Spleen (tissue), 11 donors: ENCODE data around the gene EXOC4. TPM values are rescaled to one million over a fixed set of nuclear protein-coding genes. Genes with fewer than 3 reads are reported as not detected.

Experiments used
- DNase-seq: peaks from one replicate; pipeline ENCODE4 v3.0.0-alpha.2; 2020
- H3K27ac ChIP-seq, 8 donors: fragments of 200-600 bp; sonication (generic) in 7 of 8; 1 replicate in 4 of 8; 2 replicates in 4 of 8; pipeline versions ENCODE4 v1.5.0 to v1.8.0; 2016 to 2021; ENCODE audit warnings: inconsistent platforms in 4 of 8, mild to moderate bottlenecking in 4 of 8, moderate library complexity in 1 of 8
- H3K27me3 ChIP-seq, 7 donors: fragments of 200-600 bp; sonication (generic) in 6 of 7; replicated peaks in 1 of 7; 1 replicate in 4 of 7; 2 replicates in 3 of 7; pipeline versions ENCODE4 v1.5.0 to v1.8.0; 2016 to 2021; ENCODE audit warnings: inconsistent platforms in 3 of 7, mild to moderate bottlenecking in 1 of 7
- H3K36me3 ChIP-seq, 6 donors: fragments of 200-600 bp; sonication (generic) in 5 of 6; 1 replicate in 4 of 6; 2 replicates in 2 of 6; pipeline versions ENCODE4 v1.5.0 to v1.8.0; 2016 to 2021; ENCODE audit warnings: inconsistent platforms in 2 of 6
- H3K4me1 ChIP-seq, 6 donors: fragments of 200-600 bp; sonication (generic) in 5 of 6; 1 replicate in 3 of 6; 2 replicates in 3 of 6; pipeline versions ENCODE4 v1.5.0 to v1.8.0; 2016 to 2021; ENCODE audit warnings: inconsistent platforms in 3 of 6
- H3K4me3 ChIP-seq, 8 donors: fragments of 200-600 bp; sonication (generic) in 7 of 8; 1 replicate in 4 of 8; 2 replicates in 4 of 8; pipeline versions ENCODE4 v1.5.0 to v1.8.0; 2016 to 2021; ENCODE audit warnings: inconsistent platforms in 4 of 8, mild to moderate bottlenecking in 4 of 8, moderate library complexity in 2 of 8
- H3K9me3 ChIP-seq, 8 donors: fragments of 200-600 bp; sonication (generic) in 7 of 8; 1 replicate in 4 of 8; 2 replicates in 4 of 8; pipeline versions ENCODE4 v1.5.0 to v1.8.0; 2016 to 2021; ENCODE audit warnings: inconsistent platforms in 4 of 8
- CTCF ChIP-seq, 11 experiments: fragments of 200-600 bp in 7 of 11; fragments of 450-650 bp in 4 of 11; sonication (generic) in 4 of 11; IDR thresholded peaks in 8 of 11; conservative IDR thresholded peaks in 3 of 11; 1 replicate in 7 of 11; 2 replicates in 4 of 11; pipeline versions ENCODE4 v1.4.0 to v1.8.0; 2016 to 2021; ENCODE audit warnings: antibody characterized with exemption in 11 of 11, inconsistent platforms in 4 of 11, mild to moderate bottlenecking in 1 of 11
- POLR2A ChIP-seq, 3 donors: fragments of 450-650 bp; IDR thresholded peaks; one replicate each; pipeline ENCODE4 v1.5.1; 2017; ENCODE audit warnings: antibody characterized with exemption in 3 of 3, mild to moderate bottlenecking in 1 of 3
- POLR2AphosphoS5 ChIP-seq, 3 donors: sonication (generic); formaldehyde crosslinking; IDR thresholded peaks; one replicate each; pipeline ENCODE4 v1.5.1; 2017; ENCODE audit warnings: antibody characterized with exemption in 3 of 3
- WGBS, 5 donors: extraction: QIAGEN DNeasy Blood & Tissue Kit in 3 of 5; methylation state at CpG; one replicate each; pipeline versions ENCODE4 v1.1.5 to v1.1.7; 2013 to 2018; 5-methylcytosine and 5-hydroxymethylcytosine counted together
- intact Hi-C: fragments of 100-400 bp; cut with DNase I; formaldehyde crosslinking; loops from one replicate; pipeline ENCODE4 v1.15.0; 2023; ENCODE audit warnings: low total_unique reads
- polyA plus RNA-seq, 3 donors: library from polyadenylated mRNA; stranded (reverse); fragments of 200-250 nt; gene quantifications; one replicate each; pipeline ENCODE4 v1.2.1, GENCODE V29; 2013
- total RNA-seq, 7 donors: library from RNA; depleted of rRNA in 3 of 7; stranded (reverse); fragments of >200 nt in 3 of 7; fragmentation: NEBNext Ultra II Directional in 4 of 7; extraction: Animal tissue kit (Norgen Biotek cat#: 25700) in 4 of 7; gene quantifications; one replicate each; pipeline versions ENCODE4 v1.1.0 to v1.2.1, GENCODE V29; 2016 to 2021
- donor health status: healthy with polysubstance abuse.
- donor health status: DM: no; HTN: no; CAD: no; lungs with moderate emphysema.
- donor health status: DM: no; HTN: no; CAD: no.
- donor health status: Bipolar disorder and iron deficiency.
- donor health status: healthy.
- donor health status: DM: no; HTN: no; CAD: no.
- donor health status: DM: yes; HTN: yes; CAD: no.

Gene EXOC4
- total and polyA plus RNA-seq, 10 donors = 14.1 to 138 (median 102) TPM

- intact Hi-C loops = no loop called here
- 94 to 98% (median 95%) methylated on average over 4 of the region's 4 CpGs for WGBS, 5 donors
- no peak for DNase-seq
These were observed 298.6 kb downstream of the EXOC4 start for GRCh38 chr7:133551466-133551865.

DNA sequence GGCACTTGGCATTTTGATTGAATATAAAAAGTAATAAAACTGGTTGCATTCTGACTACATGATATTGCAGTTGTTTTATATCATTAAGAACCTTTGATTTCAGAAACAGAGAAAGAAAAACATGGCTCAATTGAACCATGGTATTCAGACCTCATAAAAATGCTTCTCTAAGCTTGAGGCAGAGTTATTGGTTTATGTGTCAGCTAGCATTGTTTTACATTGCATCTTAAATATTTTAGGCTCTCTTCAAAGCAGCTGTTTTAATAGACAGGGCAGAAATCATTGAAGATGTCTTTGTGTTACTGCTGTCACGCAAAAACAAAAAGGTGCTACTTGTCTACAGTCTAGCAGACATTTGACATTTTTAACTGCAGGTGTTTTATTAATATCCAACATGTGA lies 299.2 kb downstream of the EXOC4 start:
- Histone ChIP-seq H3K9me3 (no peaks in the 10 kb centered on the region), H3K36me3 (no peaks in the 10 kb centered on the region), H3K27me3 (no peaks in the 10 kb centered on the region), H3K4me1 (no peaks in the 10 kb centered on the region), H3K27ac (no peak overlapping the region), H3K4me3 (no peak overlapping the region)
- TF ChIP-seq POLR2A (IDR thresholded peaks at IDR 0.05) (no peak), POLR2AphosphoS5 (IDR thresholded peaks at IDR 0.05) (no peak), CTCF (IDR thresholded peaks at IDR 0.05 in 8 of 11, conservative IDR thresholded peaks at IDR 0.05 in 3 of 11) (no peak)
- intact Hi-C loops = no loop called here
- 91 to 100% (median 96%) methylated on average over 1 of the region's 1 CpG for WGBS, 5 donors
- DNase-seq = no peak

More at GRCh38 chr7:133551466-133551865, 298.6 kb downstream of the EXOC4 start:
- H3K27me3 ChIP-seq = no peaks in the 10 kb centered on the region
- no peaks in the 10 kb centered on the region for H3K4me1 ChIP-seq
- H3K9me3 ChIP-seq = no peaks in the 10 kb centered on the region
- no peak overlapping the region for H3K4me3 ChIP-seq
- H3K36me3 ChIP-seq = no peaks in the 10 kb centered on the region
- H3K27ac ChIP-seq = no peak overlapping the region
- TF ChIP-seq POLR2A (IDR thresholded peaks at IDR 0.05) (no peak), CTCF (IDR thresholded peaks at IDR 0.05 in 8 of 11, conservative IDR thresholded peaks at IDR 0.05 in 3 of 11) (no peak), POLR2AphosphoS5 (IDR thresholded peaks at IDR 0.05) (no peak)

GRCh38 chr7:133554330-133554729 lies 301.5 kb downstream of the EXOC4 start:
- intact Hi-C loops = no loop called here
- H3K4me3 ChIP-seq = no peak overlapping the region
- WGBS, 5 donors = 93 to 99% (median 97%) methylated on average over 2 of the region's 2 CpGs
- no peaks in the 10 kb centered on the region for H3K36me3 ChIP-seq
- no peak for TF ChIP-seq CTCF (IDR thresholded peaks at IDR 0.05 in 8 of 11, conservative IDR thresholded peaks at IDR 0.05 in 3 of 11)
- TF ChIP-seq POLR2A (IDR thresholded peaks at IDR 0.05) = no peak
- TF ChIP-seq POLR2AphosphoS5 (IDR thresholded peaks at IDR 0.05) = no peak
- H3K27ac ChIP-seq = no peak overlapping the region
- H3K27me3 ChIP-seq = no peaks in the 10 kb centered on the region
- no peak for DNase-seq
- peaks cover 0 to 8% (median 0%) of the 10 kb centered on the region in 6 donors for H3K4me1 ChIP-seq
- H3K9me3 ChIP-seq = no peaks in the 10 kb centered on the region

DNA sequence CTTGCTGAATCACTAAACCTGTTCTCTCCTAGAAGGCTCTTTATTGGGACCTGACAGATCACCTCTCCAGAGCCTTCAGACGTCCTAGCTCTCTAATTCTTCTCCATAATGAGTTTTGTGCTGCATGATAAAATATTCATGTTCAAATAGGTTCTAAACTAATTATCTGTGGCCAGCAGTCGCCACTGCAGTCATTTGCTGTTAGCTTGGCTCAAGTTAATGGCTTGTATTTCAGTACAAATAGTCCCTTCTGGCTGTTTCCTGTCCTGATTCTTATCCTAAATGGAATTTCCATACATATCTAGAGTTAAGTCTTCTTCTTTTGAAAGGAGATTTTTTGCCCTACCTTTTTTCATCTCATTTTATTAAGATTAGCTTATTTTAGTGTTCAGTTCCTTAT lies 303.2 kb downstream of the EXOC4 start:
- 33 to 44% (median 42%) methylated on average over 2 of the region's 2 CpGs for WGBS, 5 donors
- intact Hi-C loops = no loop called here
- DNase-seq = no peak

More for the DNA sequence above, 303.2 kb downstream of the EXOC4 start:
- Histone ChIP-seq H3K4me1 (peaks cover 0 to 8% (median 0%) of the 10 kb centered on the region in 6 donors), H3K27ac (no peak overlapping the region), H3K27me3 (no peaks in the 10 kb centered on the region), H3K9me3 (no peaks in the 10 kb centered on the region), H3K4me3 (no peak overlapping the region), H3K36me3 (no peaks in the 10 kb centered on the region)
- TF ChIP-seq POLR2A (IDR thresholded peaks at IDR 0.05) (no peak), POLR2AphosphoS5 (IDR thresholded peaks at IDR 0.05) (no peak), CTCF (IDR thresholded peaks at IDR 0.05 in 8 of 11, conservative IDR thresholded peaks at IDR 0.05 in 3 of 11) (no peak)
